Right cardiac atrium (tissue), 5 donors: ENCODE data around the gene RGS17. TPM values are rescaled to one million over a fixed set of nuclear protein-coding genes. Genes with fewer than 3 reads are reported as not detected.

Experiments used
- ATAC-seq, 2 donors: fragments of 200-7000 bp; cut with Tn5 transposase; one replicate each; pipeline versions ENCODE4 v1.8.0 to v1.9.1; 2020; ENCODE audit warnings: moderate library complexity in 2 of 2, mild to moderate bottlenecking in 1 of 2
- DNase-seq, 3 donors: peaks; one replicate each; pipeline ENCODE4 v3.0.0-alpha.2; 2020
- H3K27ac ChIP-seq: one replicate; pipeline ENCODE4 v1.5.1; 2013; ENCODE audit warnings: mild to moderate bottlenecking, low read length, control low read depth, moderate library complexity
- H3K27me3 ChIP-seq: one replicate; pipeline ENCODE4 v1.6.1; 2013; ENCODE audit not compliant: control insufficient read depth, insufficient read depth
- H3K4me1 ChIP-seq: one replicate; pipeline ENCODE4 v1.6.1; 2013; ENCODE audit warnings: low read length; ENCODE audit not compliant: control insufficient read depth, insufficient read depth
- H3K4me3 ChIP-seq: one replicate; pipeline ENCODE4 v1.5.1; 2013; ENCODE audit warnings: low read length, control low read depth
- H3K9me3 ChIP-seq: one replicate; pipeline ENCODE4 v1.6.1; 2013; ENCODE audit warnings: low read length; ENCODE audit not compliant: control insufficient read depth
- WGBS: extraction: QIAGEN DNeasy Blood & Tissue Kit; methylation state at CpG from one replicate; pipeline ENCODE4 v1.1.7; 2013; 5-methylcytosine and 5-hydroxymethylcytosine counted together
- intact Hi-C, 4 donors: fragments of 100-400 bp; cut with DNase I; formaldehyde crosslinking; loops; one replicate each; pipeline versions ENCODE4 v1.11.0 to v1.14.0; 2022 to 2023
- polyA plus RNA-seq: library from polyadenylated mRNA; stranded (reverse); fragments of 200-250 nt; gene quantifications from one replicate; pipeline ENCODE4 v1.2.3, GENCODE V29; 2013
- total RNA-seq, 4 donors: library from RNA; stranded (reverse); fragmentation: NEBNext Ultra II Directional; extraction: Animal tissue kit (Norgen Biotek cat#: 25700); gene quantifications; one replicate each; pipeline ENCODE4 v1.2.1, GENCODE V29; 2021
- donor health status: healthy with polysubstance abuse.
- donor health status: DM: no; HTN: yes; CAD: no.
- donor health status: DM: no; HTN: no; CAD: no.
- donor health status: DM: no; HTN: yes; CAD: no; lungs with severe emphysema.
- donor health status: DM: yes; HTN: yes; CAD: no.

Gene RGS17
- total and polyA plus RNA-seq, 5 donors: 0.07 to 0.47 (median 0.25) TPM

- Histone ChIP-seq H3K4me3 (no peak overlapping the region), H3K27me3 (no peaks in the 10 kb centered on the region), H3K9me3 (no peaks in the 10 kb centered on the region), H3K4me1 (no peaks in the 10 kb centered on the region), H3K27ac (no peak overlapping the region)
- ATAC-seq (no peak), DNase-seq (no peak)
- intact Hi-C loops: loop anchor here in 2 of 4 donors (10.0 kb wide), 2 partner anchors 483 to 913 kb away; no protein-coding TSS in a partner anchor
- WGBS: 47% methylated on average over 1 of the region's 1 CpG
Observed at GRCh38 chr6:153031335-153031955, 99.6 kb downstream of the RGS17 start.

DNA sequence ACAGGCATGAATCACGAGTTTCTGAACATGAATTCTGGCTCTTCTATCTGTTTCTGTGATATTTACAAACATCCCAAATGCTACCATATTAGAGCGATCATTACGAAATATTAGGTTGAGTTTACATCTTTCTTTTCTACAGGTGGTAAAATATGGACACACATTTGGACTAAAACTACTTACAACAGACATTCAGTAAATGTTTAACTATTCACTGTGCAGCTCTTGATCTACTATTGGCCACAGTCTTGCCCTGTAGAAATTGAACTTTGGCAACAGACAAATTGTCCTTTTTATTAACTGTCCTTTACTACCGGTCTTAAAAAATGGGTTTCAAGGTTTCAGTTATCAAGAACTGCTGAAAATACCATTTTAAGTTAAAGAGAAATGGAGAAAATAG lies 102.1 kb downstream of the RGS17 start:
- WGBS: 90% methylated on average over 4 of the region's 4 CpGs
- intact Hi-C loops: loop anchor here in 2 of 4 donors (5.0 to 10.0 kb wide), 2 partner anchors 74 to 162 kb away; no protein-coding TSS in a partner anchor
- no peaks in the 10 kb centered on the region for H3K27me3 ChIP-seq
- no peak overlapping the region for H3K4me3 ChIP-seq
- no peak overlapping the region for H3K27ac ChIP-seq
- ATAC-seq (no peak), DNase-seq (no peak)
- H3K4me1 ChIP-seq: no peaks in the 10 kb centered on the region
- no peaks in the 10 kb centered on the region for H3K9me3 ChIP-seq

DNA sequence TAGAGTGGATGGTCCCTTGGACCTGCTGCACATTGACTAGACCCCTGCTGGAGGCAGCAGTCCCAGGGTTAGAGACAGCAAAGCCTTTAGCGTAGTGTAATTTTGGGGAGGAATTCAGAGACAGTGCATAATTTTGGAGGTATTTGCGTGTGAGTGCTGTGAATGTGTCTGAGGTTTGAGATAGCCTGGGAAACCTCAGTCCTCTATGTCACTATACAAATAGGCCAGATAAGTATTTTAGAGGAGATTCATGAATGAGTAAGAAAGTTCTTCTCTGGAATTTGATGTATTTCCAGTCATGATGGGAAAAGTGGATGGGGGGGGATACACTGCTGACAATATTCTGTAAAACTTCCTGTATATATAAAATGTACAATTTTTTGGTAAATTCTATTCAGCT lies 102.8 kb downstream of the RGS17 start:
- H3K4me3 ChIP-seq: no peak overlapping the region
- no peaks in the 10 kb centered on the region for H3K9me3 ChIP-seq
- no peak for ATAC-seq
- no peak overlapping the region for H3K27ac ChIP-seq
- DNase-seq: no peak
- H3K4me1 ChIP-seq: no peaks in the 10 kb centered on the region
- H3K27me3 ChIP-seq: no peaks in the 10 kb centered on the region
- intact Hi-C loops: loop anchor here in 2 of 4 donors (5.0 to 10.0 kb wide), 2 partner anchors 73 to 161 kb away; no protein-coding TSS in a partner anchor
- 89% methylated on average over 2 of the region's 2 CpGs for WGBS

DNA sequence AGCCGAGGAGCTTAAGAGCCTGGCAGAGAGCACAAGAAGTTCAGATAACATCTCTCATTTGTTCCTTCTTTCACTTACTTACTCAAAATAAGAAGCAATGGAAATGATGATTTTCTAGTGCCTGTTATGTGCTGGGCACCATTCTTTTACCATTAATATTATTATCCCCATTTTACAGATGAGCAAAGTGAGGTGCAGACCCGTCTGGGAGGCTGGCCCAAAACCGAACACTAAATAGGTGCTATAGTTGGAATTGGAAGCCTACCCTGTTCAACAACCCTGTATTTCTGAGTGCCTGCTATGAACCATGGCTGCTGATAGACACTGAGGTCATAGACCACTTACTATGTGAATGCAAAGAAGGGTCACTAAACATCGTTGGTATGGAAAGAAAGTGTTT lies 103.6 kb downstream of the RGS17 start:
- intact Hi-C loops: loop anchor here in 2 of 4 donors (5.0 to 10.0 kb wide), 2 partner anchors 73 to 160 kb away; no protein-coding TSS in a partner anchor
- Histone ChIP-seq H3K4me1 (no peaks in the 10 kb centered on the region), H3K27me3 (no peaks in the 10 kb centered on the region), H3K27ac (no peak overlapping the region), H3K4me3 (no peak overlapping the region), H3K9me3 (no peaks in the 10 kb centered on the region)
- DNase-seq (no peak), ATAC-seq (no peak)
- WGBS: 74% methylated on average over 4 of the region's 4 CpGs

DNA sequence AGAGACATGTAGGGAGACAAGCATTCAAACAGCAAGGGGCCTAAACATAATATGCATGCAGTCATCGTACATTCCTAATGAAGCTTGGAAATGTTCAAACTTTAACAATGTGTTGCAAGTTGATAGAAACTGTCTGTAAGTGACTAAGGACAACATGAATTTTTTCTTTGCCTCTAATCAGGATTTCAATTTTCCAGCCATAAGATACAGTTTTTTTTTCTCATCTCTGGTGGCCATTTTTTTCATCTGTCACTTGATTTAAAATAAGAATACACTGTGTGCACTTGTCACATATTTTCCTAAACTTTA lies 106.4 kb downstream of the RGS17 start:
- Histone ChIP-seq H3K27ac (no peak overlapping the region), H3K4me1 (no peaks in the 10 kb centered on the region), H3K27me3 (no peaks in the 10 kb centered on the region), H3K4me3 (no peak overlapping the region), H3K9me3 (no peaks in the 10 kb centered on the region)
- no peak for DNase-seq
- intact Hi-C loops: loop anchor here in 3 of 4 donors (5.0 to 10.0 kb wide), 3 partner anchors 70 to 162 kb away; no protein-coding TSS in a partner anchor
- no peak for ATAC-seq
- 14% methylated on average over 1 of the region's 1 CpG for WGBS

DNA sequence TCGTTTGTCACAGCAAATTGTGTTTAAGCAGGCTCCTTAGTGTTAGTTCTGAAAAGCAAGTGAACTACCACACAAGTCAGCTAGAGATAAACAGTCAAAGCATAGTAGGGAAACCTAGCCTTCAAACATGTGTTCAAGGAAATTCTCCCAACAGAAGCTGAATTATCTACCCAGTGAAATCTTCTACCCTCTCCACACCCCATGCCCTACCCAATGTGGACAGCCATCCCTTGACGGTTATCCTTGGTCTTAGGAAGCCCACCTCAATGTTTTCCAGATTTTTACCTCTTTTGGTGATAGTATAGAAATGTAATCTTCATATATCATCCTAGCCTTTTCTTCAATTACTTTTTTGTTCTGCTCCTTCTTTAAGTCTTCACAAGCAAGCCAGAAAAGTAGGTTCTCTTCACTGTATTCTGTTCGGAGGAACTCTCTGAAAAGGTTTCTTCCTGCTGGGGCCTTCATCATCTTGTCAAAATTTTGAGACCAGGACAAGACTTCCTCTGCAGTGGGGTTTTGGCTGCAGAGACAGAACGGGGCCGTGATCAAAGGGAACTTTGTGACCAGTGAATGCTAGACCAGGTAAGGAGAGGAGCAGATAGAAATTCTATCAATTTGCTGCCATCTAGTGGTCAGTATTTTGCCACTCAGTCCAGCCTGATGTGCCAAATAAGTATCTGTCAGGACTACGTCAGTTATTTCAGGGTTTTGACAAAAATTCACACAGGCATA lies 106.9 kb downstream of the RGS17 start:
- ATAC-seq (peak; percentile 75 to 87), DNase-seq (no peak)
- intact Hi-C loops: loop anchor here in 2 of 4 donors (5.0 to 10.0 kb wide), 3 partner anchors 69 to 162 kb away; no protein-coding TSS in a partner anchor
- WGBS: 44% methylated on average over 6 of the region's 6 CpGs
- no peak overlapping the region for H3K4me3 ChIP-seq
- H3K9me3 ChIP-seq: no peaks in the 10 kb centered on the region
- H3K4me1 ChIP-seq: no peaks in the 10 kb centered on the region
- H3K27ac ChIP-seq: no peak overlapping the region
- no peaks in the 10 kb centered on the region for H3K27me3 ChIP-seq

- Histone ChIP-seq H3K9me3 (no peaks in the 10 kb centered on the region), H3K4me3 (no peak overlapping the region), H3K27me3 (no peaks in the 10 kb centered on the region), H3K4me1 (no peaks in the 10 kb centered on the region), H3K27ac (no peak overlapping the region)
- no peak for DNase-seq
- intact Hi-C loops: no loop called here
- ATAC-seq: no peak
- 94% methylated on average over 3 of the region's 3 CpGs for WGBS
Observed at GRCh38 chr6:153018355-153018754, 112.7 kb downstream of the RGS17 start.

DNA sequence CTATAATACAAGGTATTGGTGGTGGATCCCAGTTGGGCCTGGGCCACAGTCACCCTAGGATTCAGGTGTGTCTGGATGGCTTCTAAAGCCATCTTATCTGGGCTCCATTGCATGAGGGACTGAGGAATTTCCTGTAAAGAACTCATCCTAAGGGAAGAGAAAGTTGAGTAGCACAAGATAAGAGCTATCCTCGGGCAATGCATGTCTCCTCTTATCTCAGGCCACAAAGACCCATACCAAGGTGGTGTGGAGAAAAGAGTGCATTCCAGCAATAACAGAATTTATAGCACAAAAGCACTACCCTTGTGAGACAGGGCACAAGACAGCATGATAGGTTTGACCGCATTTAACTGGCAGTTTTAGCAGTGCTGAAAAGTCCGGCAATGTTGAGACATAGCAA lies 114.2 kb downstream of the RGS17 start:
- Histone ChIP-seq H3K27ac (no peak overlapping the region), H3K4me3 (no peak overlapping the region), H3K9me3 (no peaks in the 10 kb centered on the region), H3K4me1 (no peaks in the 10 kb centered on the region), H3K27me3 (no peaks in the 10 kb centered on the region)
- WGBS: 70% methylated on average over 3 of the region's 3 CpGs
- no peak for ATAC-seq
- no peak for DNase-seq
- intact Hi-C loops: no loop called here

GRCh38 chr6:153015094-153015640 lies 115.9 kb downstream of the RGS17 start:
- no peaks in the 10 kb centered on the region for H3K4me1 ChIP-seq
- intact Hi-C loops: no loop called here
- 76% methylated on average over 4 of the region's 4 CpGs for WGBS
- DNase-seq: no peak
- no peak overlapping the region for H3K4me3 ChIP-seq
- no peak overlapping the region for H3K27ac ChIP-seq
- no peak for ATAC-seq
- H3K9me3 ChIP-seq: no peaks in the 10 kb centered on the region
- no peaks in the 10 kb centered on the region for H3K27me3 ChIP-seq

DNA sequence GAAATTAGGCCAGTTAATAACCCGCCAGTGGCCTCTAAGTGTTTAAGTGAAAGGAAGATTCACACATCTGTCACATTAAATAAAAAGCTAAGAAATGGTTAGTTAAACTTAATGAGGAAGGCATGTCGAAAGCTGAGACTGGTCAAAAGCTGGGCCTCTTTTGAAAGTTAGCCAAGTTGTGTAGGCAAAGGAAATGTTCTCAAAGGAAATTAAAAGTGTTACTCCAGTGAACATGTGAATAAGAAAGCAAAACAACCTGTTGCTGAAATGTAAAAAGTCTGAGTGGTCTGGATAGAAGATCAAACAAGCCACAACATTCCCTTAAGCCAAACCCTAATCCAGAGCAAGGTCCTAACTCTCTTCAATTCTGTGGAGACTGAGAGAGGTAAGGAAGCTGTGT lies 117.6 kb downstream of the RGS17 start:
- intact Hi-C loops: no loop called here
- WGBS: 64% methylated on average over 2 of the region's 2 CpGs
- no peak overlapping the region for H3K4me3 ChIP-seq
- no peaks in the 10 kb centered on the region for H3K27me3 ChIP-seq
- ATAC-seq (no peak), DNase-seq (no peak)
- no peaks in the 10 kb centered on the region for H3K9me3 ChIP-seq
- no peak overlapping the region for H3K27ac ChIP-seq
- no peaks in the 10 kb centered on the region for H3K4me1 ChIP-seq

- ATAC-seq (no peak), DNase-seq (no peak)
- no peaks in the 10 kb centered on the region for H3K27me3 ChIP-seq
- no peaks in the 10 kb centered on the region for H3K9me3 ChIP-seq
- no peak overlapping the region for H3K4me3 ChIP-seq
- no peak overlapping the region for H3K27ac ChIP-seq
- WGBS: 89% methylated on average over 6 of the region's 6 CpGs
- H3K4me1 ChIP-seq: no peaks in the 10 kb centered on the region
- intact Hi-C loops: no loop called here
Observed at GRCh38 chr6:153012856-153013255, 118.2 kb downstream of the RGS17 start.
